HEK293 (cell line): ENCODE data around the gene SCYL3.

ENCODE experiments used
- GFI1B ChIP-seq: fragments of 450-650 bp; formaldehyde crosslinking; IDR thresholded peaks from 2 replicates; pipeline ENCODE4 v1.5.1; 2016; ENCODE audit warnings: missing biosample characterization, missing genetic modification characterization
- GLI2 ChIP-seq: fragments of 450-650 bp; formaldehyde crosslinking; IDR thresholded peaks from 2 replicates; pipeline ENCODE4; 2017; ENCODE audit warnings: missing biosample characterization, missing genetic modification characterization, low read depth, borderline replicate concordance
- GLI4 ChIP-seq: fragments of 450-650 bp; formaldehyde crosslinking; IDR thresholded peaks from 2 replicates; pipeline ENCODE4 v1.5.1; 2016; ENCODE audit warnings: missing biosample characterization, missing genetic modification characterization
- KLF7 ChIP-seq: fragments of 450-650 bp; formaldehyde crosslinking; IDR thresholded peaks from 2 replicates; pipeline ENCODE4 v1.5.1; 2016; ENCODE audit warnings: missing biosample characterization, missing genetic modification characterization, borderline replicate concordance
- KLF8 ChIP-seq: fragments of 450-650 bp; formaldehyde crosslinking; IDR thresholded peaks from 2 replicates; pipeline ENCODE4 v1.5.1; 2016; ENCODE audit warnings: missing biosample characterization, missing genetic modification characterization
- SETDB1 ChIP-seq: IDR thresholded peaks from one replicate; pipeline ENCODE4 v1.6.1; 2017; ENCODE audit warnings: mild to moderate bottlenecking, low read length, moderate library complexity, mixed read lengths; ENCODE audit not compliant: insufficient read length
- ZNF23 ChIP-seq: fragments of 450-650 bp; formaldehyde crosslinking; IDR thresholded peaks from 2 replicates; pipeline ENCODE4 v1.5.1; 2016; ENCODE audit warnings: missing biosample characterization, missing genetic modification characterization, borderline replicate concordance
- ZNF292 ChIP-seq: fragments of 450-650 bp; formaldehyde crosslinking; IDR thresholded peaks from 2 replicates; pipeline ENCODE4 v1.5.1; 2016; ENCODE audit warnings: low read depth, missing biosample characterization, missing genetic modification characterization, borderline replicate concordance
- ZNF335 ChIP-seq: fragments of 450-650 bp; formaldehyde crosslinking; conservative IDR thresholded peaks from 2 replicates; pipeline ENCODE4 v1.5.1; 2016; ENCODE audit warnings: missing biosample characterization, missing genetic modification characterization
- ZNF510 ChIP-seq: fragments of 450-650 bp; formaldehyde crosslinking; IDR thresholded peaks from 2 replicates; pipeline ENCODE4 v1.5.1; 2018; ENCODE audit warnings: mild to moderate bottlenecking, missing genetic modification characterization, missing biosample characterization; ENCODE audit not compliant: insufficient replicate concordance
- ZNF530 ChIP-seq: fragments of 450-650 bp; formaldehyde crosslinking; IDR thresholded peaks from 2 replicates; pipeline ENCODE4 v1.5.1; 2016; ENCODE audit warnings: low read depth, missing biosample characterization, missing genetic modification characterization
- ZNF544 ChIP-seq: fragments of 450-650 bp; formaldehyde crosslinking; IDR thresholded peaks from 2 replicates; pipeline ENCODE4 v1.5.0; 2017; ENCODE audit warnings: missing biosample characterization, missing genetic modification characterization
- ZNF561 ChIP-seq: fragments of 450-650 bp; IDR thresholded peaks from 2 replicates; pipeline ENCODE4 v1.5.1; 2018; ENCODE audit warnings: missing biosample characterization, missing genetic modification characterization, borderline replicate concordance
- ZNF629 ChIP-seq: fragments of 450-650 bp; formaldehyde crosslinking; IDR thresholded peaks from 2 replicates; pipeline ENCODE4 v1.5.1; 2017; ENCODE audit warnings: missing biosample characterization, missing genetic modification characterization
- ZSCAN16 ChIP-seq: fragments of 450-650 bp; formaldehyde crosslinking; IDR thresholded peaks from 2 replicates; pipeline ENCODE4 v1.5.1; 2016; ENCODE audit warnings: missing biosample characterization, missing genetic modification characterization
- TF ChIP-seq, protein P1 (sequence below): fragments of 450-650 bp; formaldehyde crosslinking; IDR thresholded peaks from 2 replicates; pipeline ENCODE4 v1.5.1; 2017; ENCODE audit warnings: missing biosample characterization, missing genetic modification characterization
- TF ChIP-seq, protein P2 (sequence below): fragments of 450-650 bp; formaldehyde crosslinking; IDR thresholded peaks from 2 replicates; pipeline ENCODE4 v1.5.1; 2016; ENCODE audit warnings: missing biosample characterization, missing genetic modification characterization
- TF ChIP-seq, protein P3 (sequence below): fragments of 450-650 bp; formaldehyde crosslinking; IDR thresholded peaks from 2 replicates; pipeline ENCODE4 v1.5.1; 2016; ENCODE audit warnings: missing biosample characterization, missing genetic modification characterization
- TF ChIP-seq, protein P4 (sequence below): fragments of 450-650 bp; formaldehyde crosslinking; IDR thresholded peaks from 2 replicates; pipeline ENCODE4 v1.5.1; 2016; ENCODE audit warnings: missing biosample characterization, missing genetic modification characterization
- TF ChIP-seq, protein P5 (sequence below): fragments of 450-650 bp; formaldehyde crosslinking; IDR thresholded peaks from 2 replicates; pipeline ENCODE4 v1.5.0; 2017; ENCODE audit warnings: missing biosample characterization, missing genetic modification characterization, borderline replicate concordance
- TF ChIP-seq, protein P6 (sequence below): fragments of 450-650 bp; formaldehyde crosslinking; IDR thresholded peaks from 2 replicates; pipeline ENCODE4 v1.5.1; 2016; ENCODE audit warnings: missing biosample characterization, missing genetic modification characterization
- TF ChIP-seq, protein P7 (sequence below): fragments of 450-650 bp; formaldehyde crosslinking; IDR thresholded peaks from 2 replicates; pipeline ENCODE4 v1.5.1; 2017; ENCODE audit warnings: missing biosample characterization, missing genetic modification characterization

The SCYL3 gene

DNA sequence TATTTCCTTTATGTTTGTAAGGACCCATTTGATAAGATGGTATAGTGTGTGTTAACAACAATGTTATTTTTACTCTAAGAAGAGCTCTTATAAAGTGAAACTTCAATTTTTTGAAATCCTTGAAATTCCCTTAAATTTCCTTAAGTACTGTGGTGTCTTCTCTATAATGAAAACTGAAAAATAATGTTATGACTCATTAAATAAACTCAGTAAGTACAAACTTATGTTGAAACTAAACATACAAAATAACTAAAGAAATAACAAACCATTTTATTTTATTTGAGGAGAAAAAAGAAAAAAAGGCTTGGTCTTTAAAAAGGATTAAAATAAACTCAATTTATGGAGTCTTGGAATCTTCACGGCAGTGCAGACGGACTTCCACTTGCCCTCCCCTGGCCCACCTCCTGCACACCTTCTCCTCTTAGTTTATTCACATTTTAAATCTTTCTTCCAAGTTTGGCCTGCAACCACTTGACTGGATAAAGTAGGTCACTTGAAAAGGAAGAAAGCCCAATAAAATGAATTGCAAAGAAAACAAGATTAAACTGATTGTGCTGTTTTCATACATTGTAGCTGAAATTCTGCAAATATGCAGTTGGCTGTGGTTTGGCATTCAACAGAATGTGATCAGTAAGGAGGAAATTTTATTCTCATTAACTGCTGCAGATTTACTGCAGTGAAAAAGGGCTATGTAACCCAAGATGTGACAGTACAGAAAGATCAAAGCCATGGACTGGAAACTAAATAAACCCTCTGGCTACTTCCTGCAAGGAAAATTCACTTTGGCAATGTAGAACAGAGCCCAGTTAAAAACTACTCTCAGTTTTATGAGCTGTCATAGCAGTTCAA lies 48.5 kb upstream of the SCYL3 start (continued):
- TF ChIP-seq, protein P1, sequence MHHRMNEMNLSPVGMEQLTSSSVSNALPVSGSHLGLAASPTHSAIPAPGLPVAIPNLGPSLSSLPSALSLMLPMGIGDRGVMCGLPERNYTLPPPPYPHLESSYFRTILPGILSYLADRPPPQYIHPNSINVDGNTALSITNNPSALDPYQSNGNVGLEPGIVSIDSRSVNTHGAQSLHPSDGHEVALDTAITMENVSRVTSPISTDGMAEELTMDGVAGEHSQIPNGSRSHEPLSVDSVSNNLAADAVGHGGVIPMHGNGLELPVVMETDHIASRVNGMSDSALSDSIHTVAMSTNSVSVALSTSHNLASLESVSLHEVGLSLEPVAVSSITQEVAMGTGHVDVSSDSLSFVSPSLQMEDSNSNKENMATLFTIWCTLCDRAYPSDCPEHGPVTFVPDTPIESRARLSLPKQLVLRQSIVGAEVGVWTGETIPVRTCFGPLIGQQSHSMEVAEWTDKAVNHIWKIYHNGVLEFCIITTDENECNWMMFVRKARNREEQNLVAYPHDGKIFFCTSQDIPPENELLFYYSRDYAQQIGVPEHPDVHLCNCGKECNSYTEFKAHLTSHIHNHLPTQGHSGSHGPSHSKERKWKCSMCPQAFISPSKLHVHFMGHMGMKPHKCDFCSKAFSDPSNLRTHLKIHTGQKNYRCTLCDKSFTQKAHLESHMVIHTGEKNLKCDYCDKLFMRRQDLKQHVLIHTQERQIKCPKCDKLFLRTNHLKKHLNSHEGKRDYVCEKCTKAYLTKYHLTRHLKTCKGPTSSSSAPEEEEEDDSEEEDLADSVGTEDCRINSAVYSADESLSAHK (tag by site-specific recombination), result peak; percentile 94
- TF ChIP-seq ZSCAN16 (tag by site-specific recombination) (peak; percentile 62), ZNF629 (peak; percentile 72), ZNF335 (tag by site-specific recombination) (no peak), ZNF544 (tag by site-specific recombination) (no peak), GLI2 (tag by site-specific recombination) (peak; percentile 90), GLI4 (no peak), KLF8 (tag by site-specific recombination) (no peak; the same call in 1 of the 2 replicates), ZNF530 (tag by site-specific recombination) (no peak), ZNF561 (tag by site-specific recombination) (peak; percentile 98), KLF7 (tag by site-specific recombination) (peak; percentile 69; the same call in 1 of the 2 replicates), ZNF23 (no peak), ZNF292 (tag by site-specific recombination) (no peak), SETDB1 (no peak), GFI1B (peak; percentile 93), ZNF510 (tag by site-specific recombination) (peak; percentile 31)
- TF ChIP-seq, protein P2, sequence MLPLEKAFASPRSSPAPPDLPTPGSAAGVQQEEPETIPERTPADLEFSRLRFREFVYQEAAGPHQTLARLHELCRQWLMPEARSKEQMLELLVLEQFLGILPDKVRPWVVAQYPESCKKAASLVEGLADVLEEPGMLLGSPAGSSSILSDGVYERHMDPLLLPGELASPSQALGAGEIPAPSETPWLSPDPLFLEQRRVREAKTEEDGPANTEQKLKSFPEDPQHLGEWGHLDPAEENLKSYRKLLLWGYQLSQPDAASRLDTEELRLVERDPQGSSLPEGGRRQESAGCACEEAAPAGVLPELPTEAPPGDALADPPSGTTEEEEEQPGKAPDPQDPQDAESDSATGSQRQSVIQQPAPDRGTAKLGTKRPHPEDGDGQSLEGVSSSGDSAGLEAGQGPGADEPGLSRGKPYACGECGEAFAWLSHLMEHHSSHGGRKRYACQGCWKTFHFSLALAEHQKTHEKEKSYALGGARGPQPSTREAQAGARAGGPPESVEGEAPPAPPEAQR, result no peak
- TF ChIP-seq, protein P3, sequence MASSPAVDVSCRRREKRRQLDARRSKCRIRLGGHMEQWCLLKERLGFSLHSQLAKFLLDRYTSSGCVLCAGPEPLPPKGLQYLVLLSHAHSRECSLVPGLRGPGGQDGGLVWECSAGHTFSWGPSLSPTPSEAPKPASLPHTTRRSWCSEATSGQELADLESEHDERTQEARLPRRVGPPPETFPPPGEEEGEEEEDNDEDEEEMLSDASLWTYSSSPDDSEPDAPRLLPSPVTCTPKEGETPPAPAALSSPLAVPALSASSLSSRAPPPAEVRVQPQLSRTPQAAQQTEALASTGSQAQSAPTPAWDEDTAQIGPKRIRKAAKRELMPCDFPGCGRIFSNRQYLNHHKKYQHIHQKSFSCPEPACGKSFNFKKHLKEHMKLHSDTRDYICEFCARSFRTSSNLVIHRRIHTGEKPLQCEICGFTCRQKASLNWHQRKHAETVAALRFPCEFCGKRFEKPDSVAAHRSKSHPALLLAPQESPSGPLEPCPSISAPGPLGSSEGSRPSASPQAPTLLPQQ, result peak; percentile 84
- TF ChIP-seq, protein P4, sequence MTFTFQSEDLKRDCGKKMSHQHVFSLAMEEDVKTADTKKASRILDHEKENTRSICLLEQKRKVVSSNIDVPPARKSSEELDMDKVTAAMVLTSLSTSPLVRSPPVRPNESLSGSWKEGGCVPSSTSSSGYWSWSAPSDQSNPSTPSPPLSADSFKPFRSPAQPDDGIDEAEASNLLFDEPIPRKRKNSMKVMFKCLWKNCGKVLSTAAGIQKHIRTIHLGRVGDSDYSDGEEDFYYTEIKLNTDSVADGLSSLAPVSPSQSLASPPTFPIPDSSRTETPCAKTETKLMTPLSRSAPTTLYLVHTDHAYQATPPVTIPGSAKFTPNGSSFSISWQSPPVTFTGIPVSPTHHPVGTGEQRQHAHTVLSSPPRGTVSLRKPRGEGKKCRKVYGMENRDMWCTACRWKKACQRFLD (tag by site-specific recombination), result no peak
- TF ChIP-seq, protein P5, sequence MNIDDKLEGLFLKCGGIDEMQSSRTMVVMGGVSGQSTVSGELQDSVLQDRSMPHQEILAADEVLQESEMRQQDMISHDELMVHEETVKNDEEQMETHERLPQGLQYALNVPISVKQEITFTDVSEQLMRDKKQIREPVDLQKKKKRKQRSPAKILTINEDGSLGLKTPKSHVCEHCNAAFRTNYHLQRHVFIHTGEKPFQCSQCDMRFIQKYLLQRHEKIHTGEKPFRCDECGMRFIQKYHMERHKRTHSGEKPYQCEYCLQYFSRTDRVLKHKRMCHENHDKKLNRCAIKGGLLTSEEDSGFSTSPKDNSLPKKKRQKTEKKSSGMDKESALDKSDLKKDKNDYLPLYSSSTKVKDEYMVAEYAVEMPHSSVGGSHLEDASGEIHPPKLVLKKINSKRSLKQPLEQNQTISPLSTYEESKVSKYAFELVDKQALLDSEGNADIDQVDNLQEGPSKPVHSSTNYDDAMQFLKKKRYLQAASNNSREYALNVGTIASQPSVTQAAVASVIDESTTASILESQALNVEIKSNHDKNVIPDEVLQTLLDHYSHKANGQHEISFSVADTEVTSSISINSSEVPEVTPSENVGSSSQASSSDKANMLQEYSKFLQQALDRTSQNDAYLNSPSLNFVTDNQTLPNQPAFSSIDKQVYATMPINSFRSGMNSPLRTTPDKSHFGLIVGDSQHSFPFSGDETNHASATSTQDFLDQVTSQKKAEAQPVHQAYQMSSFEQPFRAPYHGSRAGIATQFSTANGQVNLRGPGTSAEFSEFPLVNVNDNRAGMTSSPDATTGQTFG (tag by site-specific recombination), result no peak
- TF ChIP-seq, protein P6, sequence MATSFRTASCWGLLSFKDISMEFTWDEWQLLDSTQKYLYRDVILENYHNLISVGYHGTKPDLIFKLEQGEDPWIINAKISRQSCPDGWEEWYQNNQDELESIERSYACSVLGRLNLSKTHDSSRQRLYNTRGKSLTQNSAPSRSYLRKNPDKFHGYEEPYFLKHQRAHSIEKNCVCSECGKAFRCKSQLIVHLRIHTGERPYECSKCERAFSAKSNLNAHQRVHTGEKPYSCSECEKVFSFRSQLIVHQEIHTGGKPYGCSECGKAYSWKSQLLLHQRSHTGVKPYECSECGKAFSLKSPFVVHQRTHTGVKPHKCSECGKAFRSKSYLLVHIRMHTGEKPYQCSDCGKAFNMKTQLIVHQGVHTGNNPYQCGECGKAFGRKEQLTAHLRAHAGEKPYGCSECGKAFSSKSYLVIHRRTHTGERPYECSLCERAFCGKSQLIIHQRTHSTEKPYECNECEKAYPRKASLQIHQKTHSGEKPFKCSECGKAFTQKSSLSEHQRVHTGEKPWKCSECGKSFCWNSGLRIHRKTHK (tag by site-specific recombination), result no peak
- TF ChIP-seq, protein P7, sequence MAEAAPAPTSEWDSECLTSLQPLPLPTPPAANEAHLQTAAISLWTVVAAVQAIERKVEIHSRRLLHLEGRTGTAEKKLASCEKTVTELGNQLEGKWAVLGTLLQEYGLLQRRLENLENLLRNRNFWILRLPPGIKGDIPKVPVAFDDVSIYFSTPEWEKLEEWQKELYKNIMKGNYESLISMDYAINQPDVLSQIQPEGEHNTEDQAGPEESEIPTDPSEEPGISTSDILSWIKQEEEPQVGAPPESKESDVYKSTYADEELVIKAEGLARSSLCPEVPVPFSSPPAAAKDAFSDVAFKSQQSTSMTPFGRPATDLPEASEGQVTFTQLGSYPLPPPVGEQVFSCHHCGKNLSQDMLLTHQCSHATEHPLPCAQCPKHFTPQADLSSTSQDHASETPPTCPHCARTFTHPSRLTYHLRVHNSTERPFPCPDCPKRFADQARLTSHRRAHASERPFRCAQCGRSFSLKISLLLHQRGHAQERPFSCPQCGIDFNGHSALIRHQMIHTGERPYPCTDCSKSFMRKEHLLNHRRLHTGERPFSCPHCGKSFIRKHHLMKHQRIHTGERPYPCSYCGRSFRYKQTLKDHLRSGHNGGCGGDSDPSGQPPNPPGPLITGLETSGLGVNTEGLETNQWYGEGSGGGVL, result no peak
